Measurements from ENCODE around the gene TRIM31. TPM values are rescaled to one million over a fixed set of nuclear protein-coding genes. Genes with fewer than 3 reads are reported as not detected.
"Not testable (repeated sequence)": the region's sequence is repeated elsewhere in the genome, so short reads cannot be mapped to it uniquely, and the experiment has no call there.

TRIM31 gene
- total RNA-seq, 2 experiments from 2014 or later, result not detected

DNA sequence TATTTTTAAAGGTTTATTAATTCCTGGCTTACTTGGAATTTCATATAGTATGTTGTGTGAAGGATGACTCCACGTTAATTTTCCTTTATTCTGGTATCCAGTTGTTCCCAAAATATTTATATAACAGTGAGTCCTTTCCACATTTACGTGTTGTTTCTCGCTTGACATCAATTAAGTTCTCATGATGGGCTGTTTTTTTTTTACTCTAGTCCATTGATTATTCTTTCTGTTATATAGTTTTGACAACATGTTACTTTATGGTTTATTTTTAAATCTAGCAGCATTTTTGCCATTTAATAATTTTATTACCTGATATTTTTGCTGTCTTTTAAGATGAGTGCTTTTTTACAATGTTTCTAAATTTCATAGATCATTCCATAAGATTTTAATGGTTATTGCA is 29.8 kb upstream of the TRIM31 start:
- intact Hi-C loops (cut with micrococcal nuclease), result no loop called here
- ChIA-PET CTCF (interaction anchor here (1.9 to 5.2 kb wide), 2 partner anchors 10 to 12 kb away, joined by 6 to 30 read pairs; no protein-coding TSS in a partner anchor), POLR2A (no interaction called here)
- ATAC-seq (no peak), DNase-seq (no peak)
- no peak overlapping the region for H3K4me3 Mint-ChIP-seq
- H3K27ac Mint-ChIP-seq, result no peak overlapping the region
- H3K36me3 Mint-ChIP-seq (ENCODE audit: low read depth), result no peaks in the 10 kb centered on the region
- peaks cover 52% of the 10 kb centered on the region for H3K27me3 Mint-ChIP-seq
- H3K4me1 Mint-ChIP-seq (ENCODE audit: low read depth), result no peaks in the 10 kb centered on the region
- no peaks in the 10 kb centered on the region for H3K9me3 Mint-ChIP-seq
- no peak for TF ChIP-seq CTCF (IDR thresholded peaks at IDR 0.05)

- H3K4me1 Mint-ChIP-seq (ENCODE audit: low read depth); H3K27ac Mint-ChIP-seq; intact Hi-C loops (cut with micrococcal nuclease); H3K9me3 Mint-ChIP-seq; DNase-seq; H3K4me3 Mint-ChIP-seq; POLR2A ChIA-PET; H3K36me3 Mint-ChIP-seq (ENCODE audit: low read depth); ATAC-seq: not testable (repeated sequence)
- CTCF ChIA-PET, result interaction anchor here (5.2 kb wide), 1 partner anchor 10 kb away, joined by 30 read pairs; no protein-coding TSS in a partner anchor
- H3K27me3 Mint-ChIP-seq, result peaks cover 55% of the 10 kb centered on the region
These were observed 27.4 kb upstream of the TRIM31 start for GRCh38 chr6:30140240-30140639.

DNA sequence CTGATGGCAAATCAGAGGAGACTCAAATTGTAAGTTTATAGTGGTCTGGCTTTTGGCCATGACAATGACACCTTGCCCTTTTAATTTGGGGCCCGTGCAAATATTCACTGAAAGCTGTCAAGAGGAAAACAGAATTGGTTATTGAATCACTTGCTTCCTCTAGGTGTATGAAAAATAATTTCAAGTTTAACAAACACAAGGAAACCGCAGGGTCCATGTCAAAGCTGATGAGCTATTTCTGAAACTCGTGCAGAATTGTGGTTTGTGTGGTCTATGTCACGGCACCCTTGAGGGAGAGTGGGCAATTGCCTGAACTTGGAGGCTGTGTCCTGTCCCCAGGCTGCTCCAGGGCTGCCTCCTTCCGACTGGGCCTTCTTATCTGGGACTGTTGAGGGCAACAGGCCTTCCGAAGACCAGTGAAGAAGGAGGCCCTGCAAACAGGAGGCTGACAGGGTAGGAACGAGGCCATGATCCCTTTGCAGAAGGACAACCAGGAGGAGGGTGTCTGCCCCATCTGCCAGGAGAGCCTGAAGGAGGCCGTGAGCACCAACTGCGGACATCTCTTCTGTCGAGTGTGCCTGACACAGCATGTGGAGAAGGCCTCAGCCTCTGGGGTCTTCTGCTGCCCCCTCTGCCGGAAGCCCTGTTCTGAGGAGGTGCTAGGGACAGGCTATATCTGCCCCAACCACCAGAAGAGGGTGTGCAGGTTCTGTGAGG is 23.8 kb upstream of the TRIM31 start:
- ChIA-PET CTCF (interaction anchor here (1.7 to 8.5 kb wide), 2 partner anchors 31 to 483 kb away, joined by 4 to 324 read pairs; no protein-coding TSS in a partner anchor), POLR2A (interaction anchor here (0.5 kb wide), 1 partner anchor 75 kb away, joined by 3 read pairs; no protein-coding TSS in a partner anchor)
- H3K9me3 Mint-ChIP-seq, result no peaks in the 10 kb centered on the region
- TF ChIP-seq CTCF (IDR thresholded peaks at IDR 0.05), result no peak
- H3K36me3 Mint-ChIP-seq (ENCODE audit: low read depth), result no peaks in the 10 kb centered on the region
- H3K27me3 Mint-ChIP-seq, result peaks cover 49% of the 10 kb centered on the region
- intact Hi-C loops (cut with micrococcal nuclease), result no loop called here
- DNase-seq (peak; percentile 16), ATAC-seq (no peak)
- H3K4me1 Mint-ChIP-seq (ENCODE audit: low read depth), result peaks cover 3% of the 10 kb centered on the region
- no peak overlapping the region for H3K4me3 Mint-ChIP-seq
- no peak overlapping the region for H3K27ac Mint-ChIP-seq

DNA sequence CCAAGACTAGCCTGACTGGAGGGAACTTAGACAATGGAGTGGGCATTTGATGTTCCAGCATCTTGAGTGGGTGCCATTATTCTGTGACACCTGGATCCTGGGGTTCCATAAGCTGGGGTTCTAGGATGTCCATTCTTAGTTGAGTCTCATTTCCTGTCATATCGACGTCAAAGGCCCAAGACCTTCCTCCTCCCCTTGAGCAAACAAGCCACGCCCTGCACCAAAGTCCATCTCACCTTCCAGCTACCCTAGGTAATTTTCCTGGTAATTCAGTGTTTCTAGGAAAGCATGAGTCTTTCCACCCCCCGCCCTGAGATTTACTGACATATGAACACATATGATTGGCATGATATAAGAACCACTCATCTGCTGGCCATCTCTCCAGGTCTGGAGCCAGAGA is 22.9 kb upstream of the TRIM31 start, which contains the start of gene TRIM40:
TSS of gene TRIM40 (plus strand) at position 384 of the 400 bp plus-strand sequence. CDS start 897 bp downstream, outside the sequence.
- ChIA-PET POLR2A (interaction anchor here (0.7 kb wide), 1 partner anchor 23 kb away, joined by 3 read pairs; the partner anchor contains the start of gene TRIM31), CTCF (interaction anchor here (1.0 to 8.5 kb wide), 3 partner anchors 12 to 482 kb away, joined by 3 to 324 read pairs (median 4); no protein-coding TSS in a partner anchor)
- H3K4me3 Mint-ChIP-seq, result no peak within 1 kb of the TSS
- no peak for TF ChIP-seq CTCF (IDR thresholded peaks at IDR 0.05)
- H3K4me1 Mint-ChIP-seq (ENCODE audit: low read depth), result peaks cover 6% of the 10 kb centered on the region
- peaks cover 50% of the 10 kb centered on the region for H3K27me3 Mint-ChIP-seq
- ATAC-seq, result no peak
- H3K36me3 Mint-ChIP-seq (ENCODE audit: low read depth), result no peaks in the 10 kb centered on the region
- no peak within 1 kb of the TSS for H3K27ac Mint-ChIP-seq
- intact Hi-C loops (cut with micrococcal nuclease), result no loop called here
- H3K9me3 Mint-ChIP-seq, result no peaks in the 10 kb centered on the region
- DNase-seq, result no peak

DNA sequence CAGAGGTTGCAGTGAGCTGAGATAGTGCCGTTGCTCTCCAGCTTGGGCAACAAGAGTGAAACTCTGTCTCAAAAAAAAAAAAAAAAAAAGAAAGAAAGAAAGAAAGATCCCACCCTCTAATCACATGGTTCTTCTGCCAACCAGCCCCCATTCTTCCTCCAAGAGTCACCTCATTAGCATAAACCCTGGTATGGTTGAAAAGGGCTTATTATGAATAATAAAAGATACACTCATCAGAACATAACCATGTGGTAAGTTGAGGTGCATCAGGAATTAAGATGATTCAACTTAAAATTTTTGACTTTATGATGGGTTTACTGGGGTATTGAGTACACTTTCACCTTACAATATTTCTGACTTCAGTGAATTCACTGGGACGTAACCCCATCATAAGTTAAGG is 22.3 kb upstream of the TRIM31 start:
- Mint-ChIP-seq H3K4me3 (no peak overlapping the region), H3K36me3 (ENCODE audit: low read depth) (no peaks in the 10 kb centered on the region), H3K9me3 (no peaks in the 10 kb centered on the region), H3K4me1 (ENCODE audit: low read depth) (peaks cover 9% of the 10 kb centered on the region), H3K27ac (no peak overlapping the region), H3K27me3 (peaks cover 52% of the 10 kb centered on the region)
- intact Hi-C loops (cut with micrococcal nuclease), result no loop called here
- no peak for TF ChIP-seq CTCF (IDR thresholded peaks at IDR 0.05)
- ChIA-PET POLR2A (no interaction called here), CTCF (interaction anchor here (1.0 to 8.5 kb wide), 4 partner anchors 11 to 481 kb away, joined by 3 to 324 read pairs (median 4); no protein-coding TSS in a partner anchor)
- DNase-seq (no peak), ATAC-seq (no peak)

Data from activated CD8-positive, alpha-beta T cell treated with anti-CD3 and anti-CD28 coated beads for 36 hours (primary cell).